ENCODE measurements around the gene ZNF43.
"Not testable (repeated sequence)": the region's sequence is repeated elsewhere in the genome, so short reads cannot be mapped to it uniquely, and the experiment has no call there.

ZNF43 gene

GRCh38 chr19:21789466-21790085, 46.4 kb downstream of the ZNF43 start:
- DNase-seq, result no peak

- no peak for DNase-seq
Observed at GRCh38 chr19:21786936-21787335, 49.0 kb downstream of the ZNF43 start.

GRCh38 chr19:21775792-21776191, 60.2 kb downstream of the ZNF43 start:
- DNase-seq, result not testable (repeated sequence)

GRCh38 chr19:21767065-21767800, 68.7 kb downstream of the ZNF43 start, which contains the start of gene ZNF100:
Gene ZNF100, minus strand, starts transcription at chr19:21767579. Its CDS starts 150 bp downstream, at chr19:21767429.
- peak; percentile 87 for DNase-seq

- peak; percentile 3 to 18 for DNase-seq
Observed at GRCh38 chr19:21766705-21767064, 69.3 kb downstream of the ZNF43 start.

GRCh38 chr19:21765151-21765550, 70.8 kb downstream of the ZNF43 start:
- DNase-seq, result peak; percentile 9 to 22

GRCh38 chr19:21761547-21761946, 74.4 kb downstream of the ZNF43 start:
- DNase-seq, result not testable (repeated sequence)

GRCh38 chr19:21758296-21758695, 77.7 kb downstream of the ZNF43 start:
- no peak for DNase-seq

- not testable (repeated sequence) for DNase-seq
Observed at GRCh38 chr19:21755555-21755954, 80.4 kb downstream of the ZNF43 start.
